HG03045 (cell line): ENCODE data around the gene GPR150.
"Not testable (repeated sequence)": the region's sequence is repeated elsewhere in the genome, so short reads cannot be mapped to it uniquely, and the experiment has no call there.

Experiments
- ATAC-seq: cut with Tn5 transposase; IDR thresholded peaks from one replicate; pipeline ENCODE4 v1.9.1; 2021; ENCODE audit warnings: mild to moderate bottlenecking, moderate library complexity; ENCODE audit not compliant: unreplicated experiment

GPR150 gene

GRCh38 chr5:95623706-95624105 is 3.8 kb downstream of the GPR150 start:
- ATAC-seq: no peak

DNA sequence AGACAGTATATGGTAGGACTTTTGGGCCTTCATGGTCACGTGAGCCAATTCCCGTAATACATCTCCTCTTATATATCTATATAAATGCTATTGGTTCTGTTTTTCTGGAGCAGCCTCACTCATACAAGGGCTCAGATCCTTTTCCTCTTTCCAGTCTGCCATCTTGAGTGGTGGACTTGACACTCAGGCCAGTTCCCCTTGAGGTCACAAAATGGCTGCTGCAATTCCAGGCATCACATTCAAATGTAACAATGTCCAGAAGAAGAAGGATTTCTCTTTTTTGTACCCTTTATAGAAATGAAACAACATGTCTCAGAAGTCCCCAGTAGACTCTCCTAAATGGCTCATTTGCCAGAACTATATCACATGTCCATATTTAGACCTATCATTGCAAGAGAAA is 4.5 kb downstream of the GPR150 start:
- no peak for ATAC-seq

DNA sequence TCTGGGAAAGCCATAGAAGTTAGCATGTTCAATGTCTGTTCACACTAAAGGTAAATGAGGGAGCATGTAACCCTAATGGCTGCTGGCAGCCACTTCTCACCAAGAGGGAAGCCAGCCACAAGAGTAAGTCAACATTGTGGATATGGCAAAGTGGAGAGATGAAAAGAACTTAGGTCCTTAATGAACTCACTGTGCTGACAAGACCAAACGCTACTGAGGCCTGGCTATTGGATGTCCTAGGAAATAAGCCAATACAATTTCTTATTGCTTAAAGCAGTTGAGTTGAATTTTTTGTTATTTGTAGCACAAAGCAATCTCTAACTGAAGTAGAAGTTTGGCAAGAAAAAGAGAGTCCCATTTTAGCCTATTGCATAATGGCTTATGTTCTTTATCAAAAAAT is 6.8 kb downstream of the GPR150 start:
- no peak for ATAC-seq

- ATAC-seq: no peak
These were observed 8.3 kb downstream of the GPR150 start for GRCh38 chr5:95627971-95628810.

- no peak for ATAC-seq
These were observed 9.0 kb downstream of the GPR150 start for GRCh38 chr5:95628933-95629332.

- no peak for ATAC-seq
These were observed 10.6 kb downstream of the GPR150 start for GRCh38 chr5:95630394-95630917.

DNA sequence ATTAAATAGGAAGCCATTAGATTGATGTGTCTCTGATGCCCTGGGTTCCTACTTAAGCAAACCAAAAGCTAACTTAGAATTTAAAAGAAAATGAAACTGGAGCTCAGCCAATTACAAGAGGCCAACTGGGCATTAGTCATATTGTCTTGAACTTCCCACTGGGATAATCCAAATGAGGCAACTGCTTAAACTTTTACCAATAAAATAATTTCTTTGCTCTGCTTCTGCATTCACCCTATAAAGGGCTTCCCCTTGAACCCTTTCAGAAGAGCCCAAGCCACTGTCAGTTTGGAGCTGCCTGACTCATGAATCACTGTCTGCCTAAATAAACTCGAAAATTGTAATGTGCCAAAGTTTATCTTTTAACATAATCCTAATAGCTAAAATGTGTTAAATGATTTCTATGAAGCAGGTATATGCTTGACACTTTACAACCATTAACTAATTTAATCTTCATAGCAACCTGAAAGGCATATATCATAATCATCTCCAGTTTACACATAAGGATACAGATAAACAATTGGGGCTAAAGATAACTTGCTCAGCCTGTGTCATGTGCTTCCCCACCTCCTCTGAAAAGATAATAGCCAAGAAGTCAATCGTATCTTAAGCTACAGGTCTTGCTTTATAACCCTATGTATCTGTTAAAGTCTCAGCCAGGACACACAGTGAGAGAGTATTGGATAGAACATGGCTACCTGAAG is 11.5 kb downstream of the GPR150 start:
- ATAC-seq: no peak

DNA sequence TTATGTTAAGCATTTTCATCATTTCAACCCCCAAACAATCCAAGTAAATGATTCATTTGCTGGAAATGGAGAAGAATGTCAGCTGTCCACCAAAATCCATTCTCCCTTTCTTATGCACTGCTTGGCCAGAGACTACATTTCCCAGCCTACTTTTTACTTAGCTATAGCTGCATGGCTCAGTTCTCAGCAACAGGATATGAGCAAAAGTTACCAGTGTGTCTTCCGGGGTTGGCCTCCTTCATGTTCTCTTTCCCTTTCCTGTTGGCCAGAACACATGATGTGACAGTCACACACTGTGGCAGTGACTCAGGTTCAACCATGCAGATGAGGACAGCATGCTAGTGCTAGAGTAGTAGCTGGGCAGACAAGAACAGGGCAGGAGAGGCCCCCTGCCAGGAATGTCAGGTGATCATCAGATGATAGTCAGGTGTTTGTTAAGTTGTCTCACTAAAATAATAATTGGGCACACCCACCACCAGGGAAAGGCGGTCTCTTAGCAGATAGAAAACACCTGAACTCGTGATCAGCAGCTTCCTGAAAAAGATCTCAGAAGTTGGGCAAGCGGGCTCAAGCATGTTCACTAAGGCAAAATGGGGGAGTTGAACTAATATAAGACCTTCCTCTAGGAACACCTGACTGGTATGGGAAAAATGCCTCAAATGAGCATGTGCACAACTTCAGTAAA is 12.2 kb downstream of the GPR150 start:
- ATAC-seq: peak; percentile 43

DNA sequence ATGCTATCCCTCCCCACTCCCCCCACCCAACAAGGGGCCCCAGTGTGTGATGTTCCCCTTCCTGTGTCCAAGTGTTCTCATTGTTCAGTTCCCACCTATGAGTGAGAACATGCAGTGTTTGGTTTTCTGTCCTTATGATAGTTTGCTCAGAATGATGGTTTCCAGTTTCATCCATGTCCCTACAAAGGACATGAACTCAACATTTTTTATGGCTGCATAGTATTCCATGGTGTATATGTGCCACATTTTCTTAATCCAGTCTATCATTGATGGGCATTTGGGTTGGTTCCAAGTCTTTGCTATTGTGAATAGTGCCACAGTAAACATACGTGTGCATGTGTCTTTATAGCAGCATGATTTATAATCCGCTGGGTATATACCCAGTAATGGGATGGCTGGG is 13.1 kb downstream of the GPR150 start:
- not testable (repeated sequence) for ATAC-seq

DNA sequence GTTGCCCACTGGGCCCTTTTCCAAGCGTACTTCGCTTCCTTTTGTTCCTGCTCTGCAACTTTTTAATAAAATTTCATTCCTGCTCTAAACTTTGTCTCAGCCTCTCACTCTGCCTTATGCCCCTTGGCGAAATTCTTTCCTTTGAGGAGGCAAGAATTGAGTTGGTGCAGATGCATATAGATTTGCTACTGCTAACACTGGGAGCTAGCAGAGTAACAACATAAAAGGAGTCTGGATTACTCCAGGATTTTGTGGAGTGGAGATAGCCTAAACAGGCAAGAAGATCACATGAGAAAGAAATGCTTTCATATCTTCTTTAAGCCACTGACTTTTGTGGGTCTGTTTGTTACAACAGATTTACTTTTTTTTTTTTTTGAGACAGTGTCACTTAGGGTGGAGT is 13.8 kb downstream of the GPR150 start:
- ATAC-seq: no peak

GRCh38 chr5:95634081-95634480 is 14.2 kb downstream of the GPR150 start:
- no peak for ATAC-seq

GRCh38 chr5:95638632-95639031 is 18.7 kb downstream of the GPR150 start:
- ATAC-seq: no peak

DNA sequence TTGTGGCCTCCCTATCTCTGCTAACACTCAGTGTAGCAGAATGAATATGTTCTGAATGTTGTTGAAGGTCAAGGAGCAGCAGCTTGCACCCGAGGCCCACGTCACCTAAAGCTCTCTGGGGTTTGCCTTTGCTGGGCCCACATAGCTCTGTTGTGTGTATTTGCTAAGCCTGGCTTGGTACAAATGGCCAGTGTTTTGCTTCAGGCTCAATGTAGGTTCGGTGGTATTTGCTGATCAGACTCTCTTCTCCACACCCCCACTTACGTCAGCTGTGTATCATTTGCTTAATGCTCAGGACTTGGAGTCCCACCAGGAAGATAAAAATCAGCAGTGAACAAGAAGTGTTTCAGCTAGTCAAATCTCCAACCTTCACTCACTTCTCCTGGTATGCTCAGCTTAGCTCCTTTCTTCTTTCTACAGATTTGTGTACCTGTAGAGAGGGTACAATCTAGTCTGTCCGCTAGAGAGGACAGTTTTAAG is 21.9 kb downstream of the GPR150 start:
- no peak for ATAC-seq

- ATAC-seq: no peak
These were observed 23.3 kb downstream of the GPR150 start for GRCh38 chr5:95643152-95643551.

- peak; percentile 32 for ATAC-seq
These were observed 24.6 kb downstream of the GPR150 start for GRCh38 chr5:95644351-95645042.

GRCh38 chr5:95646226-95646568 is 26.3 kb downstream of the GPR150 start:
- not testable (repeated sequence) for ATAC-seq

DNA sequence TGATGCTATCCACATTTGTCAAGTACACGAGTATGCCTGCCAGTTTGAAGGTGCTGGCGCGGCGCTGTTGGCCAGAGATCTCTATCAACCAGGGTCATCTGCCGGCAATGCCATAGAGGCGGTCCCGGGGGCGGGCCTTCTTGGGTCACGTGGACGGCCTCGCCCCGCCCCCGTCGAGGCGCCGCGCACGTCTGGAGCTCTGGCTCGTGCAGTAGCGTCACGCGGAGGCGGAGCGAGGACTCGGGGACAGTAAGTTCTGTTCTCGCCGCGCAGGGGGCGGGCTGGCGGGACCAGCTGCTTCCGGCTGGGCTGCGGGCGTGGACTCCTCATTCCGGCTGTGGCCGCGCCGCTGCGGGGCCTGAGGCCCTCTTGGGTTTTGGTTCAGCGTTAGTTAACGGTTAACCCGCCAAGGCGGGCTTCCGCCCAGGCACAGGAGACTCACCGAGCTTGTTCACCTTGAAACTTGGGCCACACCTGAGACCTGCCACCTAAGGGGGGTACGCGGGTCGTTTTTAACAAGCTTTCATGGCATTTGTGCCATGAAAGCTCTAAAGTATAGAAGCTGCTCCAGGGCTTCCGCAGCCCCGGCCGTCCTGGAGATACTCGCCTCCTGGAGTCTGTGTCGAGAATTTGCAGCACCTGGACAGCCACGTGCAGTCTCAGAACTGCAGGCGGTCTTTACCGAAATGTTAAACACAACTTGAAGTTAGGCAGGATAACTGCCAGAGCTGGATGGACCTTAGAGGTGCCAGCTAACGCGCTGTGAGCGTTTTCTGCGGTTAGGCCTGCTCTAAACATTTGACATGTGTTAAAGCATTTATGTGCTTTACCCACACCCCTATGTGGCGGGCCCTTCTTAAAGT is 26.9 kb downstream of the GPR150 start, which contains the start of gene RFESD:
Gene RFESD (plus strand): TSS at position 209 of the 863 bp plus-strand sequence. CDS start 5,495 bp downstream, outside the sequence.
- ATAC-seq: peak; percentile 98

DNA sequence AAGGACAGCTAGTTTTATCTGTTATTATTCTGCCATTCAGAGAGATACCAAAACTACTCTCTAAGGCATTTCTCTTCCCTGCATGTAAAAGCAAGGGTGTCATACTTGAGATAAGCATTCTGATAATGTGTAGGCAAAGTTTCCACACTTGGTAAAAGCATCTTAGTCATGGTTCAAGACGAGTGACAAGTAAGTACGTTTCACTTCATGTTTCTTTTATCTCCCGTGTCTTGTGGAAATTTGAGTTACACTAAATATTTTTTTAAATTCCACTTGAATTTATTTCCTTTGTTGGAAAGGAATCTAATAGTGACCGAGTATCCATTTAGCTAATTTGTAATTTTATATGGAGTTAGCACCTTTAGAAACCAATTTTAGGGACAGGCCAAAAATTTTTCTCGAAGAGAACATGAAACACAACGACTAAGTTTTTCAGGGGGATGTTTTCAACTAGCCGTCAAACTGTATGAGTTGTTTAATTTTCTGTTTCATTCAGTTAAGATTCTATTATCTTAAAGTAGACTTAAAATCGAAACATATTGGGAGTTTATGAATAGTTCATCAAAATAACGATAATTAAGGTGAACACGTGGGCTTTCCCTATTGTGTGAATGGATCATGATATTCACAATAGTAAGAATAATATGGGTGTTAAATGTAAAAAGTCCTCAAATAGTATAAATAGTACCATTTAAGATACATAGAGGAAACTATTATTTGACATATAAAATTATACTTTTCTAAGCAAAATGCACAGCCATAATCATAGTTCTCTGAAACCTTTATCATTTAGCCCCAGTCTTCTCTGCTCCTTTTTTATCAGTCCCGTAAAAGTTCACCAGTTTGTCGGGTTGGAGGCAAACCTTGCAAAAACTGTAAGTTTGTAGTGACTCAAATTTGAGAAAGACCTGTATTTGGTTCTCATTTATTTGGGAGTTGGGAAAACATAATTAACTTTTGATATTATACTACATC is 28.3 kb downstream of the GPR150 start:
- ATAC-seq: no peak

DNA sequence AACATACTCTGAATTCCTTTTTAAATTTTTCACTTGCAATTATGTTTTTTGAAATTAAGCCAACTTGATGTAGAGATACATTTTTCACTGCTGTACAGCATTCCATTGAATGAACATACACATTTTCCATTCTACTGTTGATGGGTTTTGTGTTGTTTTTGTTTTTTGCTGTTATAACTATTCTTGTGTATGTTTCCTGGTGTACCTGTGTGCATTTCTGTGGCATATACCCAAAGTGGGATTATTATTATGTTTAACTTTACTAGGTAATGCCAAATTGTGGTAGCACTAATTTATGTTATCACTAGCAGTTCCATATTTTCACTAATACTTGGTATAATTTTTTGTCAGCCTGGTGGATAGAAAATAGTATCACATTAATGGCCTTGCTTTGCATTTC is 29.4 kb downstream of the GPR150 start:
- no peak for ATAC-seq
